HG03565 (cell line): ENCODE results near the gene CDHR2.
"Not testable (repeated sequence)": the region's sequence is repeated elsewhere in the genome, so short reads cannot be mapped to it uniquely, and the experiment has no call there.

Source experiments
- ATAC-seq: cut with Tn5 transposase; IDR thresholded peaks from one replicate; pipeline ENCODE4 v1.9.1; 2021; ENCODE audit warnings: mild to moderate bottlenecking, moderate library complexity; ENCODE audit not compliant: unreplicated experiment

The CDHR2 gene

GRCh38 chr5:176595386-176595943, 46.3 kb downstream of the CDHR2 start:
- ATAC-seq = no peak

- no peak for ATAC-seq
These were observed 47.0 kb downstream of the CDHR2 start for GRCh38 chr5:176596069-176596644.

GRCh38 chr5:176596689-176597416, 47.7 kb downstream of the CDHR2 start:
- ATAC-seq = no peak

GRCh38 chr5:176597417-176598389, 48.6 kb downstream of the CDHR2 start:
- ATAC-seq = no peak

- ATAC-seq = not testable (repeated sequence)
These were observed 50.7 kb downstream of the CDHR2 start for GRCh38 chr5:176599749-176600430.

GRCh38 chr5:176601901-176602482, 52.9 kb downstream of the CDHR2 start:
- no peak for ATAC-seq

- no peak for ATAC-seq
These were observed 53.9 kb downstream of the CDHR2 start for GRCh38 chr5:176603091-176603490.

GRCh38 chr5:176606032-176606431, 56.9 kb downstream of the CDHR2 start:
- ATAC-seq = no peak

GRCh38 chr5:176606875-176607274, 57.7 kb downstream of the CDHR2 start:
- no peak for ATAC-seq

GRCh38 chr5:176608142-176608705, 59.1 kb downstream of the CDHR2 start:
- ATAC-seq = no peak

- no peak for ATAC-seq
These were observed 60.0 kb downstream of the CDHR2 start for GRCh38 chr5:176608937-176609723.

- ATAC-seq = peak; percentile 63
These were observed 60.7 kb downstream of the CDHR2 start, which contains the start of gene GPRIN1 for GRCh38 chr5:176609724-176610434. Gene GPRIN1, minus strand, starts transcription at chr5:176610156. Its CDS starts 10,322 bp downstream, at chr5:176599834.

- no peak for ATAC-seq
These were observed 61.3 kb downstream of the CDHR2 start for GRCh38 chr5:176610435-176610773.

- ATAC-seq = no peak
These were observed 62.3 kb downstream of the CDHR2 start for GRCh38 chr5:176611435-176611834.

- no peak for ATAC-seq
These were observed 62.9 kb downstream of the CDHR2 start for GRCh38 chr5:176612008-176612407.

GRCh38 chr5:176612855-176613254, 63.7 kb downstream of the CDHR2 start:
- ATAC-seq = no peak

- no peak for ATAC-seq
These were observed 65.8 kb downstream of the CDHR2 start for GRCh38 chr5:176614805-176615478.

GRCh38 chr5:176616511-176616910, 67.4 kb downstream of the CDHR2 start:
- ATAC-seq = no peak
